ENCODE data around the gene PRLR. TPM values are rescaled to one million over a fixed set of nuclear protein-coding genes. Genes with fewer than 3 reads are reported as not detected.

The PRLR gene
- total RNA-seq, 3 donors from 2014 or later: 10.3 to 47.1 (median 35.8) TPM

DNA sequence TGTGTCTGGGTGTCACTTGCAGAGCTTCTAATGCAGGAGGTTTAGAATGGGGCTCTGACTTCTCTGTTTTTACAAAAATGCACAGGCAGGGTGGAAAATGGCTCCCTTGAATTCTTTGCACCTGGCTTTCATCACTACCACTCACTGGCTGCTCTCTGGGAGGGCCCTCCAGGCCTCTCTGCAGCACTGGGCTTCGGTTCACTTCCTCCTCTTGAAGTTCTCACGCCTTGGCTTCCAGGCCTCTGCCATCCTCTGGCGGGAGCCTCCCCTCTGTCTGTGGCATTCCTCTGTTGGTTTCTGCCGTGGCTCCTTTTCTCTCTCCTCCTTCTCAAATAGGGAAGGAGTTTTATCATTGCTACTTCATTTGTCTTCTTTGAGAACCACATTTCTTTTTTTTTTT, 2.8 kb upstream of the PRLR start:
- ATAC-seq: no peak
- TF ChIP-seq, protein P1, sequence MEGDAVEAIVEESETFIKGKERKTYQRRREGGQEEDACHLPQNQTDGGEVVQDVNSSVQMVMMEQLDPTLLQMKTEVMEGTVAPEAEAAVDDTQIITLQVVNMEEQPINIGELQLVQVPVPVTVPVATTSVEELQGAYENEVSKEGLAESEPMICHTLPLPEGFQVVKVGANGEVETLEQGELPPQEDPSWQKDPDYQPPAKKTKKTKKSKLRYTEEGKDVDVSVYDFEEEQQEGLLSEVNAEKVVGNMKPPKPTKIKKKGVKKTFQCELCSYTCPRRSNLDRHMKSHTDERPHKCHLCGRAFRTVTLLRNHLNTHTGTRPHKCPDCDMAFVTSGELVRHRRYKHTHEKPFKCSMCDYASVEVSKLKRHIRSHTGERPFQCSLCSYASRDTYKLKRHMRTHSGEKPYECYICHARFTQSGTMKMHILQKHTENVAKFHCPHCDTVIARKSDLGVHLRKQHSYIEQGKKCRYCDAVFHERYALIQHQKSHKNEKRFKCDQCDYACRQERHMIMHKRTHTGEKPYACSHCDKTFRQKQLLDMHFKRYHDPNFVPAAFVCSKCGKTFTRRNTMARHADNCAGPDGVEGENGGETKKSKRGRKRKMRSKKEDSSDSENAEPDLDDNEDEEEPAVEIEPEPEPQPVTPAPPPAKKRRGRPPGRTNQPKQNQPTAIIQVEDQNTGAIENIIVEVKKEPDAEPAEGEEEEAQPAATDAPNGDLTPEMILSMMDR (IDR thresholded peaks at IDR 0.05): no peak

DNA sequence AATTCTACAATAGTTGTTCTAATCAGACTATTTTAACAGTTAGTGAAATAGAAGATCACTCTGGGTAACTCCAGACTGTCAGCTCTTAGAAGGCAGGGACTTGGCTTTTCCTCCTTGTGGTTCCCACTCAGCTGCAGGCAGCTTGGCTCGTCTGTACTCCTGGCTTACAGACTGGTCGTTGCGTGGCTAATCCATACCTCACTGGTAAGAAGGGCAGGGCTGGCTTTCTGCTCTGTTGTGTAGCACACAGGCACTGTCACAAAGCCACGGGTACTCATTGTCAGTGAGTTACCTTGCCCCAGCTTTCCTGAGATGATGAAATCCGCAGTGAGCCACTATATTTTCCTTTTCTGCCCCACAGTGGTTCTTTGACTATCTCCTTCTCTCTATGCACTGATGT, 1.8 kb upstream of the PRLR start:
- DNase-seq: no peak
- intact Hi-C loops (cut with DNase I, micrococcal nuclease): no loop called here
- Histone ChIP-seq H3K9me3 (no peaks in the 10 kb centered on the region), H3K36me3 (ENCODE audit: low read depth) (no peaks in the 10 kb centered on the region), H3K4me1 (ENCODE audit: low read depth) (peaks cover 12% of the 10 kb centered on the region), H3K4me3 (no peak overlapping the region)
- ATAC-seq: no peak
- TF ChIP-seq, protein P1 (IDR thresholded peaks at IDR 0.05): no peak

More for the DNA sequence above, 2.8 kb upstream of the PRLR start:
- no peaks in the 10 kb centered on the region for H3K36me3 ChIP-seq (ENCODE audit: low read depth)
- no peak overlapping the region for H3K4me3 ChIP-seq
- peaks cover 19% of the 10 kb centered on the region for H3K4me1 ChIP-seq (ENCODE audit: low read depth)
- no peaks in the 10 kb centered on the region for H3K9me3 ChIP-seq
- no peak for DNase-seq
- intact Hi-C loops (cut with DNase I, micrococcal nuclease): no loop called here

DNA sequence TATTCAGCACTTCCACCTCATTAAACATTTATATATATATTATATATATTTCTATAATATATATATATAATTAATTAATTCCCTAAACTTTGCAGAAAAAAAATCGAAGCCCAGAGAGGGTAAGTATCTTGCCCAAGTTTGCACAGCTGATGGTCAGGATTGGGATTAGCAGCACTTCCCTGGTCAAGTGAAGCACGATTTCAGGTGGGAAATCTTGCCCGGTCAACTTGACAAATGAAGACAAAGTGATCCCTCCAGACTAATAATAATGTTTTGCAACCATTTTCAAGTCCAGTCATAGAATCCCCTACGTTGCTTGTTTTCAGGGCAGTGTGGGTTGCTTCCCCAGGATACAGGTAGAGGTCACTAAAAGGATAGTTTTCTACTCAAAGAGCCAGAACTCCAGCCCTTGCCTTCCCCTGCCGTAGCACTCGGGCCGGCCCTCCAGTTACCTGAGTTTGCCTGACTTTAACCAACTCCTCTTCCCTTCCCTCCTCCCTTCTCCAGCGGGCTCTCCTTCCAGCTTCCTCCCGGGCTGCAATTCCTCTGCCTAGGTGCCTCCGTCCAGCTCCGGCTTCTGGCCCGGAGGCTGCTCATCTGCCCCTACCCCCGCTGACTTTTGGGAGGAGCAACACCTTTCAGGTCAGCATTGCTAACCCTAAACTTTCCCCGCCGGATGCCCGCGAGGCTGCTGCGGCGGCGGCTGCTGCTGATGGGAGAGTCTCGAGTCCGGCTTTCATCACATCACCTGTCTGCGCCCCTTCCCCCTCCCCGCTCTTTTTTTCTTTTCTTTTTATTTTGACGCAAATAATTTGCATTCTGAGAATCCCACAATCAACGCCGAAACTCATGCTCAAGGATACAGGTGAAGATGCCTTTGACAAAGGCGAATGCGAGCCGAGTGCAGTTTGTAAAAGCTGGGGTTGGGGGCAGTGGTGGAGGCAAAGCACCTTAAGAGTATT, 930 bp downstream of the PRLR start:
- H3K9me3 ChIP-seq: no peaks in the 10 kb centered on the region
- DNase-seq (peak; percentile 64 to 69 (median 69)), ATAC-seq (peak; percentile 83)
- intact Hi-C loops (cut with DNase I, micrococcal nuclease): no loop called here
- TF ChIP-seq, protein P1 (IDR thresholded peaks at IDR 0.05): no peak
- H3K4me3 ChIP-seq: peak overlapping the region; percentile 34
- H3K36me3 ChIP-seq (ENCODE audit: low read depth): no peaks in the 10 kb centered on the region
- H3K4me1 ChIP-seq (ENCODE audit: low read depth): peaks cover 12% of the 10 kb centered on the region

DNA sequence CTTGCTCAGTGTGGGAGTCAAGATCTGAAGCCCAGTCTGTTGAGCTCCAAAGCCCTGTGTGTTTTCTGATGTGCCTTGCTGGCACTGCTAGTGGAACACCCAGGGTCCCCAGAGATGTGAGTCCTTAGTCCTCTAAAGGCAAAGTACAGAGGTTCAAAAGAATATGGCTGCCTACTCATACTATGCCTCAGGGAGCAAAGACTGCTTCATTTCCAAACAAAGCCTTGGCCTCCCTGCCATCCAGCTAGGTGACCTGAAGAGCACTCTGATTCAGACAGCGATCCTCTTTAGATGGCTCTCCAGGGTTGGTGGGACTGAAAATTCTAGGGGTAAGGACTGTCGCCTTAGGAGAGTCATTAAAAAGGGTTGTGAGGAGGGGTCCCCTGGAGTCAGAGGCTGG, 2.0 kb downstream of the PRLR start:
- no peaks in the 10 kb centered on the region for H3K9me3 ChIP-seq
- no peaks in the 10 kb centered on the region for H3K36me3 ChIP-seq (ENCODE audit: low read depth)
- TF ChIP-seq, protein P1 (IDR thresholded peaks at IDR 0.05): no peak
- ATAC-seq: no peak
- H3K4me1 ChIP-seq (ENCODE audit: low read depth): peaks cover 12% of the 10 kb centered on the region
- no peak overlapping the region for H3K4me3 ChIP-seq
- no peak for DNase-seq
- intact Hi-C loops (cut with DNase I, micrococcal nuclease): no loop called here

DNA sequence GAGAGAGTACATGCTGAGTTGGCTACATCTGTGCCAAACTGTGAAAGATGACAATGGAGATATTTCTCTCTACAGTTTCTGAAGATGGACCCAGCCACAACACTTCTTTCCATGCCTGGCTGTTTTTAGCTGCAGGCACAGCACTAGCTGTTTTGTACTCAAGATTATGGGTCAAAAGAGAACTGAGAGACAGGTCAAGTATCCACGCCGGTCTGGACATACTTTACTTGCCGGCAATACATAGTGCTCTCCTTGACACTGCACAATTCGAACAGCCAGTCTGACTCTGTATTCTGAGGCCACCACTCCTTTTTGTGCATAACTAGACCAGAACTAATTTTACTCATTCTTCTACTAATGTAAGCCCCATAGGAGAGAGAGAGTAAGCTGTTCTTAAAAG, 2.6 kb downstream of the PRLR start:
- no peaks in the 10 kb centered on the region for H3K9me3 ChIP-seq
- TF ChIP-seq, protein P1 (IDR thresholded peaks at IDR 0.05): no peak
- no peak overlapping the region for H3K4me3 ChIP-seq
- intact Hi-C loops (cut with DNase I, micrococcal nuclease): no loop called here
- ATAC-seq: no peak
- peaks cover 12% of the 10 kb centered on the region for H3K4me1 ChIP-seq (ENCODE audit: low read depth)
- DNase-seq: no peak
- no peaks in the 10 kb centered on the region for H3K36me3 ChIP-seq (ENCODE audit: low read depth)

Measured in mucosa of descending colon (tissue), 3 donors.